NCI-H69 (cell line): ENCODE data around the gene MVB12A.
A peak's percentile ranks its signal among the peaks of the same experiment; 100 is the strongest.

Source experiments
- DNase-seq: peaks from one replicate; lab custom pipeline; 2025; lab: John Stamatoyannopoulos, UW

Gene MVB12A

GRCh38 chr19:17404621-17405249, 15.1 kb upstream of the MVB12A start:
- no peak for DNase-seq

- no peak for DNase-seq
Observed at GRCh38 chr19:17405250-17406045, 14.4 kb upstream of the MVB12A start, which contains the start of gene BST2. BST2 (minus strand) TSS chr19:17405630; CDS start chr19:17405575, 55 bp downstream.

DNA sequence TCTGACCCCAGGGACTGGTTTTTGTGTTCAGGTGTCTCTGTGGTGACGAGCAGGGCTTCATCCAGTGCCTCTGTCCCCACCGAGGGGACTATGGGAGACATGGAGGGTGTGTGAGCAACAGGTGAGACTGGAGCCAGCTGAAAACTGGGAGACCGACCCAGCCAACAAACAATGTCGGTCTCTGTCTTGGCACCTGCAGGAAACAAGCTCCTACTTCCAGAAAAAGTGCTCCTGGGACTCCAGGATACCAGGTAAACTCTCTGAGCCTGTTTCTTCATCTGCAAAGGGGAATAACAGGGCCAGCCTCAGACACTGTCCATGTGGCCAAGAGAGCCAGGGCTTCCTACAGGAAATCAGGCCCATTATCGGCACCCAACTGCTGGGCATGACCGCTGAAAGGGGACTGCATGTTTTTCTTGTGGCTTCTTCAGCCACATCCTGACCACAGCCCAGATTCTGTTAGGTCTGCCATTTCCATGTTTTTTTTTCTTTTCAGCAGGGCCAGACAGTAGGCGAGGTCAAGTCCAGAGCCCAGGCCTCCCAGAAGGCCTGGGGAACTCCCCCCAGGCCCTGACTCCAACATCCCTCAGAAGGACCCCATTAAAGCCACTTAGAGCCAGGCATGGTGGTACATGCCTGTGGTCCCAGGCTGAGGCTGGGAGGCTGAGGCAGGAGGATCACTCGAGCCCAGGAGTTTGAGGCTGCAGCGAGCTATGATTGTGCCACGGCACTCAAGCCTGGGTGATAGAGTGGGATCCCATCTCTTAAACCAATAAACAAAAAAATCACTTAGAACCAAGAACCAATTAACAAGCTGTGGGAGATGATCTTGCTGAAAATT, 13.6 kb upstream of the MVB12A start:
- DNase-seq: no peak

DNA sequence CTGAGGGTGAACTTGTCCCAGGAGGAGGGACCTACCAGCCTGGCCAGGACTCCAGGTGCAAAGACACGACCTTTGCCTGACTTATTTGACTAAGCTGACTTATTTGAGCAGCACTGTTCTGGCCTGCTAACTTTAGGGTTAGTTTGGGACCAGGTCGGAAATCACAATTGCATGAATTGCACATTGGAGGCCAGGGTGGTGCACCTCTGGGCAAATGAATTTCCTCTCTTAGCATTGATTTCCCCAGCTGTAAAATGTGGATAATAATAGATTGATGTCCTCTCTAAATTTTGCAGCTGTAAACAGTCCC, 13.0 kb upstream of the MVB12A start:
- DNase-seq: no peak

GRCh38 chr19:17409990-17410389, 9.9 kb upstream of the MVB12A start:
- DNase-seq: no peak

- peak; percentile 21 for DNase-seq
Observed at GRCh38 chr19:17411801-17412200, 8.0 kb upstream of the MVB12A start.

- no peak for DNase-seq
Observed at GRCh38 chr19:17414097-17414496, 5.8 kb upstream of the MVB12A start.

DNA sequence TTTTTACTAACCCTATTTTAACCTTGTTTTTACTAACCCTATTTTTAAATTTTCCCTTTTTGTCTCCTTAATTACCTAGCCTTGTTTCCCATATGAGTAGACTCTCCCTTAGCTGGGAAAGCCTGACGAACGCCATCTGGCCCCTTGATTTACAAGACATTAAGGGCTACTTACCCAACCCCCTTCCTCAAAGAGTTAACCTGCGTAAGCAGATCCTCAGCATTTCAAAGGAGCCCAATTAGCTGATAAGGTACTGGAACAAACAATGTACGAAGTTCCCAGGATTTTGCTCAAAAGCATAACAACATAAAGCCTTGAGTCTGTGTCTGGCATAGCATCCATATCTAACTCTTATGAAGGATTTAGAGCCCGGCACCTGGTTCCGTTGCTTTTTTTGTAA, 4.7 kb upstream of the MVB12A start:
- DNase-seq: peak; percentile 31

DNA sequence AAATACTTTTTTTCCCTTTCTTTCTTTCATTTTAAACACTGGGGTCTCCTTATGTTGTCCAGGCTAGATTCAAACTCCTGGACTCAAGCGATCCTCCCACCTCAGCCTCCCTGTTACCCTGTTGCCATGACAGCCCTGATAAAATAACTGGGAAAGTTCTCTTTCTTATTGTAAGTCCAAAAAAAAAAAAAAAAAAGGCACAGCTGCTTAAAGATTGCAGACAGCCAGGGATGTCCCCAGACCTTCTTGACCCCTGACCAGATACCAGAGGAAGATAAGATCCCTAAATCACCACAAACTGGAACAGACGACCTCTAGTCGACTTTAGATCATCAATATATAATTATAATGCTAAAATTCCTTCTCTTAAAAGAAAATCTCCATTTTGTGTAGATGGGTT, 1.1 kb upstream of the MVB12A start:
- no peak for DNase-seq

DNA sequence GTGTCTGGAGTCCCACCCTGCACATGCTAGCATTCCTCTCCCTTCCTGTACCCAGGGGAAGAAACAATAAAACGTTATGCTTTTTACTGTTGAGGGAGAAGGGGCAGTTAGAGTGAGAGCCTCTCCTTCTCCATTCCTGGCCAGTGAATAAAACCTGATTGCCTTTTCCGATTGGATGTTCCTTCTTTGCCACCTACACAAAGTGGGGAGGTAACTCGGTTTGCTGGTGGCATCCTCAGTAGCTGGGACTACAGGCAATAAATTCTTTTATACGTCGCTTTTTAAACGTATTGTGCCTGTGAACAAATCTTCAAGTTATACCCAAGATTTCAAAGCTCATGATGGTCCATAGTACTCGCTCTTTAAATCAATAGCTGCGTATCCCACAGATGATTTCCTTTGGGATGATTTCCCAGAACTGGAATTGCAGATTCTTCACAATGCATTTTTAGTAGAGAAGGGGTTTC, 660 bp upstream of the MVB12A start:
- peak; percentile 35 for DNase-seq

- peak; percentile 48 for DNase-seq
Observed at GRCh38 chr19:17420475-17420924, 653 bp downstream of the MVB12A start.

DNA sequence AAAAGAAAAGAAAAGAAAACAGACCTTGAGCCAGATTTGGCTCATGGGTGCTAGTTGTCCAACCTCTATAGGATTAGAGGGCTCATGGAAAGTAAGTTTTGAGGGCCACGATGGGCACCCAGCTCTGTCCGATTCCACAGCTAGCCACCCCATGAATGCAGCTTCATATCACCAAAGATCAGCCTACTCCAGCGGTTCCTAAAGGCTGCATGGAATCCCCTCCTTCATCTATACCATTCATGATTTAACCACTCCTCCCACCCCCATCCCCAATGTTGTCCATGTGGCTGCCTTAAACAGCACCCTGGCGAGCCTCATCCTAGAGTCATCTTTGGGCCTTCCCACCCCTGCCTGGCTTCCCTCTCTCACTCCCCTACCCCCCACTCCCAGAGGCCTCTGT, 2.1 kb downstream of the MVB12A start:
- DNase-seq: no peak

DNA sequence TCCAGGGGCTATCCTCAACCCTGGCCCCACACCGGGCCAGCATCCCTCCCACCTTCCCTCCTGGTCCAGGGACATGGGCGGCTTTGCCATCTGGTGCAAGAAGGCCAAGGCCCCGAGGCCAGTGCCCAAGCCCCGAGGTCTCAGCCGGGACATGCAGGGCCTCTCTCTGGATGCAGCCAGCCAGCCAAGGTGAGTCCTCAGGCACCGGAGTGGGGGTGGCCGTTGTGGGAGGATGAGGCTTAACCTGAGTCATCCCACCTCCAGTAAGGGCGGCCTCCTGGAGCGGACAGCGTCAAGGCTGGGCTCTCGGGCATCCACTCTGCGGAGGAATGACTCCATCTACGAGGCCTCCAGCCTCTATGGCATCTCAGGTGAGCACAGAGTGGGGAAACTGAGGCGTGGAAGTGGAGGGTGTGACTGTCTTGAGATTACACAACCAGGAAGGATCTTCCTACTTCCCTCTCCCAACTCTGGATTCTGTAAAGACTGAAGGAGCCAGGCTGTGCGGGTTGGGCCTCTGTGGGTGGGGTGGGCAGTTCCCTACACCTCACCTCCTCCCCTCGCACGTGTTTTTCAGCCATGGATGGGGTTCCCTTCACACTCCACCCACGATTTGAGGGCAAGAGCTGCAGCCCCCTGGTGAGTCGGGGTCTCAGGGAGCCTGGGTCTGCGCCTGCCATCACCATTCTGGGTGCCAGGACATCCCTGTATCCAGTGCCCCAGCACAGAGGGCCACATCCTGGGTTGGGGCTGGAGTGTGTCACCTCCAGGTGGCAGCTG, 3.8 kb downstream of the MVB12A start:
- DNase-seq: no peak

- DNase-seq: peak; percentile 88
Observed at GRCh38 chr19:17424743-17425365, 5.0 kb downstream of the MVB12A start.

GRCh38 chr19:17429641-17430113, 9.8 kb downstream of the MVB12A start:
- DNase-seq: no peak

DNA sequence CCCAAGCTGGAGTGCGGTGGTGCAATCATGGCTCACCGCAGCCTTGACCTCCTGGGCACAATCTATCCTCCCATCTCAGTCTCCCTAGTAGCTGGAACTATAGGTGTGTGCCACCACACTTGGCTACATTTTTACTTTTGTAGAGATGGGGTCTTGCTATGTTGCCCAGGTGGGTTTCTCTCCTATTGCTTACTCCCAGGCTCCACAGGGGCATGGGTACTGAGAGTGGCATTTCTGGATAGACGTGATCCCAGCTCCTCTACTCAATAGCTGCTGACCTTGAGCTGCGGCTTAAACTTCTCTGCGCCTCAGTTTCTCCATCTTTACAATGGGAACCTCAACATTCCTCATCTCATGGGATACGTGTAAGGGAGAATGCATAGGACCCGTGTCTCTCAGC, 11.6 kb downstream of the MVB12A start:
- DNase-seq: no peak

DNA sequence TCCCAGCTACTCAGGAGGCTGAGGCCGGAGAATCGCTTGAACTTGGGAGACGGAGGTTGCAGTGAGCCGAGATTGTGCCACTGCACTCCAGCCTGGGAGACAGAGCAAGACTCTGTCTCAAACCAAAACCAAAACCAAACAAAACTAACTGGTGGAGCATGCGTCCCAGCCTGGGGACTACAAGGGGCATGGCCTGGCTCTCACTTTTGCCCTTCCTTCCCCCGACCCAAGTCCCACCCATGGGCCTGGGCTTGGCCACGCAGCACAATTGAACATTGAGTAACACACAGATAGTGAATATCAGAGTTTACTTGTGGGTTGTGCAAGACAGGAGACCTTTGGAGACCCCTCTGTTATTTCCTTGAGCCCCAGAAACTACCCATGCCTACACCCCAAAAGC, 15.4 kb downstream of the MVB12A start:
- DNase-seq: no peak

GRCh38 chr19:17436094-17436873, 16.4 kb downstream of the MVB12A start:
- no peak for DNase-seq

- no peak for DNase-seq
Observed at GRCh38 chr19:17436874-17437267, 17.0 kb downstream of the MVB12A start.

DNA sequence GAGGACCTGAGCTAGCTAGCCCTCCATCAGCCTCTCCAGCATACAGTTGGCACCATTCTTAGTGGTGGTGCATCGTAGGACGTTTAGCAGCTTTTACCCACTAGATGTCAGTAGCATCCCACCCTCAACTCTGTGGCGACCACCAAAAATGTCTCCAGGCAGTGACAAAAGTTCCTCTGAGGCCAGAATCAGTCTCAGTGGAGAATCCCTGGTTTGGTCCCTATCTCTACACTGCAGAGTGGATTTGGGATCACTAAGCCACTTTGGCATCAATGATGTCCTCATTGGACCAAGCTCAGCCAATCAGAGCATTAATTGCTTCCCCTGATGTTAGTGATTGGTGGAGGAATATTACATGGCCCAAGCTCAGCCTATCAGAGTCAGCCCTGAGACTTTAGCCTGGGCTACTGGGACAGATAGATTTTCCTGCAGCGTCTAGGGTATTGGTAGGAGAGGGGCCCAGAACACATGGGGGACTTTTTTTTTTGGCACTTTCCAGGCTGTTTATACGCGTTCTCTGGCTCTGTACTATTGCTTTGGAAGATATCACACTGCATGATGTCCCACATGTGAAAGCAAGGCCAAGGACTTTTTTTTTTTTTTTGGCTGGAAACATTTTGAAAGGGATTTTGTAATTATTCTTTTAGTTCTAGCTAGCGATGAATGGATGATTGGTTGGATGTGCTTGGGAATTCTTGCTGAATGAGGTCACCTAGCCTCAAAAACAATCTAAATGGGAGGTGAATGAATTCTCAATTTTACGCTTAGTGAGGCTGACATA, 21.6 kb downstream of the MVB12A start:
- DNase-seq: peak; percentile 43
